ENCODE results near the gene GPR87.

GPR87 gene

DNA sequence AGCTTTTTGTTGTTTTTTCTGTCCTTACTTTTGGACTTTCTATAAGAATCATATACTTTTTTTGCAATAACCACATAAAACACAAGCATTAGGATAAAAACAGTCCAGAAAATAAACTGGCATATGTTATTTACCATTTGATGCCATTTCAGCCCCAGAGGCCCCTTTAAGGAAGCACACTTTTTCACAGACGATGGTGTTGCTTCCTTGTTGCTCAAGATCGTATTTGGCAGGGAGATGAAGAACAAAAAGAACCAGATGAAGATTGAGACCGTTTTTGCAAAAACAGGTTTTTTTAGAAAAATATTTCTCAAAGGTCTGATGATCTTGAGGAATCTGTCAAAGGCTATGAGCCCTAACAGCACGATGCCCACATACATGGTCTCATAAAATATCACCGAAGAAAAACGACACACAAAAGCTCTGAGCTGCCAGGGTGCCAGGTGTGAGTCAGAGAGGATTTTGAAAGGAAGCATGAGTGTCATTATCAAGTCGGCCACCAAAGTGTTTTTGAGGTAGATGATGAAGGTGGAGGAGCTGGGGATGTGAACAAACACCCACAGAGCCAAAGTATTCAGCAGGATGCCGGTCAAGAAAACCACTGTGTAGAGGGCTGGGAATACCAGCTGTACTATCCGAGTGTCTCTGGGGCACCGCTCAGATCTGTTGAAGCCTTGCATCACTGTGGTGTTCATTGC, 11.8 kb upstream of the GPR87 start:
- H3K27ac ChIP-seq, result no peak overlapping the region
- no peak for TF ChIP-seq ZFX (IDR thresholded peaks at IDR 0.05; ENCODE audit: borderline replicate concordance)
- no peak for TF ChIP-seq CTCF (IDR thresholded peaks at IDR 0.05)

DNA sequence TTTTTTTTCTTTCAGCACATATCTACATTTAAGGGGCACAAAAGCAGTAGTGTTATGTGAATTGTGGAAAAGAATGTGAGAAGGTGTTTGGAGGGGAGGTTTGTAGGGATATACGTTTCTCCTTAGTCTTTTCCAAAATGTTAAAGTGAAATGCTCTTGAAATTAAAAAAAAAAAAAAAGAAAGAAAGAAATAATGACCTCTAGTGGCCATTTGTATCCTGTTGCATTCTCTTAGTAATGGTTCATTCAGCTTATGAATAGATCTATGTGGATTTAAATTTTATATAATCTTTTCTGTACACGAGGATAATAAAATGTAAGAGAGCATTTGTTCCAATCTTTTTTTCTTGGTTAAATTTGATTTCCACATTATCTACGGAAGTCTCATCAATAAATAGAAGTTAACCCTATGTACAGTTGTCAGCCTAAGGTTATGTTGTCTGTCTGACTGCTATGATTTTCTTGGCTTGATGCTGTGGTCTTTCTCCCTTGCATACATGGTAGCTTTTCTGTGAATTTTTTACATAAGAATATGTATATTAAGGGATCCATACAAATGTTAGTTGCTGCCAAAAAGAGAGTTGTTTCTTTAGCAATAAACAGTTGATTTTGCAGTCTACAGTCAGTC, 11.1 kb upstream of the GPR87 start:
- H3K27ac ChIP-seq, result no peak overlapping the region
- TF ChIP-seq ZFX (IDR thresholded peaks at IDR 0.05; ENCODE audit: borderline replicate concordance) (no peak), CTCF (IDR thresholded peaks at IDR 0.05) (peak; percentile 80)

DNA sequence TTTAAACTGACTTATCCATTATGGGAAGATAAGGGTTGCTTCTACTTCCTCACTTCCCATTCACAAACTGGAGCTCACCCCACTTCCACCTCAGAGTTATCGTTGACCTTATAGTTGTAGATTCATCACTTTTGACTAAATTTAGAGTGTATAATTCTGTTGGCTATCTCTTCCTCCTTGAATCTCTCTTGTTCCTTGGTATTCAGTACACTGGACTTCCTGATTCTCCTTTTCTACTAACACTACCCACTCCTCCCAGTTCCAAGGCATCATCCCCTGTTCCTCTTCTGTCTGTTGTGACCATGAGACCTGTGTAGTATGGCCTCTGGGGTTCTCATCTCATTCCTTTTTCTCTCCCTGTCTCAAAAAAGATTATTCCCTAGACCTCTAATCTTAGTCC, 5.9 kb upstream of the GPR87 start:
- H3K27ac ChIP-seq, result no peak overlapping the region
- TF ChIP-seq CTCF (IDR thresholded peaks at IDR 0.05) (no peak), ZFX (IDR thresholded peaks at IDR 0.05; ENCODE audit: borderline replicate concordance) (no peak)

DNA sequence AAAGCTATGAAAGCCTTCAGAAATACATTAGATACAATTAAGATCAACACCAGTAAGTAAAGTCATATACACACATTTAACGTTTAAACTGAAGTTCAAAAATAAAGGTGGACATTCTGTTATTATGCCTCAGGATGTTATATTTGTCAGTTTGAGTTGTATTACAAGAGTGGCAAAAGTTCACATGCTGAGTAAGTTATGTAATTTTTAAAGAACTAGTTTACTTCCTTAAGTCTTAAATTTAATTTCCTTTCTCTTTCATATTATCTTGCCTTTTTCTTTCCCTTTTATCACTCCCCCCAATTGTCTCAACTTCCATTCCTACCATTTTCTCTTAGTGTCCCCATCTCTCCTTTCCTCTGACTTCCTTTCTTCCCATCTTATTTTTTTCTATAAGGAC, 4.9 kb upstream of the GPR87 start:
- H3K27ac ChIP-seq, result no peak overlapping the region
- no peak for TF ChIP-seq ZFX (IDR thresholded peaks at IDR 0.05; ENCODE audit: borderline replicate concordance)
- TF ChIP-seq CTCF (IDR thresholded peaks at IDR 0.05), result no peak

DNA sequence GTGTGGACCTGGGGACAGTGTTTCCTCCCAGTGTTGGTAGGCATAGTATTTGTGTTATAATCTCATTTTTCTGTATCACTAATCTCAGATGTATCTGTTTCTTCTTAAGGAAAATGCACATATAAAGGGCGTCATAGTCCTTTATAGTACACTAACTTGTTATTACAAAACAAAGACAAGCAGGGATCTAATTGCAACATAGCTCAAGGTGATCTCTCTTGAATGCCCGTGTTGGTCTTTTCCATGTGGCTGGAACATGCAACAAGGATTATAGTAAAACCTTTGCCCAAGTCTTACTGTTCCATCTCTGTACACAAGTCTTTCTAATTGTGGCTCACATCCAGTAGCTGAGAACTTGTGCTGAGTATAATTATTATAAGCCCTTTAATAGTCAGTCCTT, 3.5 kb upstream of the GPR87 start:
- H3K27ac ChIP-seq, result no peak overlapping the region
- TF ChIP-seq ZFX (IDR thresholded peaks at IDR 0.05; ENCODE audit: borderline replicate concordance), result no peak
- TF ChIP-seq CTCF (IDR thresholded peaks at IDR 0.05), result no peak

DNA sequence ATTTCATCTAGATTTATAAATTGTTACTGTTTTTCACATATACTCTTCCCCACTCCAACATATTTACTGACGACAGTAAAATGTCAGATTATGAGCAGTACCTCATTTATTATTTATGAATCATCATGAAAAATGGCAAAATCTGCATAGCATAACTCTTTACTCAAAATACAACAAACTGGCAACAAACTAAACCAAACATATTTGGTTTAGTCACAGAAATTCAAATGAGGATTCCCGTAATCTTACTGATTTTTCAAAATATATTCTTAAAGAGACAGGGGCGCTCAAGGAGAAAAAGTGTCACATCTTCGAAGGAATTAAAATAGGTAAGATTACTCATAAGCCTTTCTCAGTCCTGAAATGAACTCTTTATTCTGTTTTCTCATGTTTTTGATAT, 3.0 kb upstream of the GPR87 start:
- H3K27ac ChIP-seq, result no peak overlapping the region
- TF ChIP-seq CTCF (IDR thresholded peaks at IDR 0.05) (no peak), ZFX (IDR thresholded peaks at IDR 0.05; ENCODE audit: borderline replicate concordance) (no peak)

GRCh38 chr3:151318991-151319390, 2.4 kb upstream of the GPR87 start:
- TF ChIP-seq ZFX (IDR thresholded peaks at IDR 0.05; ENCODE audit: borderline replicate concordance) (no peak), CTCF (IDR thresholded peaks at IDR 0.05) (no peak)
- no peak overlapping the region for H3K27ac ChIP-seq
